Mesodermal cell (in vitro differentiated cells): ENCODE data around the gene PKP1.

ENCODE experiments used
- H3K27ac ChIP-seq: 2 replicates; pipeline ENCODE4 v1.7.0; 2013; ENCODE audit warnings: mild to moderate bottlenecking, low read depth, low read length, moderate library complexity; ENCODE audit not compliant: severe bottlenecking
- H3K36me3 ChIP-seq: 2 replicates; pipeline ENCODE4 v1.7.1; 2013; ENCODE audit warnings: mild to moderate bottlenecking, low read length, moderate library complexity; ENCODE audit not compliant: control insufficient read depth, insufficient read depth
- H3K4me1 ChIP-seq: one replicate; pipeline ENCODE4 v1.7.1; 2013; ENCODE audit warnings: mild to moderate bottlenecking, low read length; ENCODE audit not compliant: insufficient read depth, control insufficient read depth, poor library complexity, severe bottlenecking
- H3K4me3 ChIP-seq: 2 replicates; pipeline ENCODE4 v1.7.0; 2013; ENCODE audit warnings: low read length, control low read depth, mild to moderate bottlenecking; ENCODE audit not compliant: insufficient read depth, poor library complexity, severe bottlenecking; ENCODE audit errors: extremely low read depth
- H3K9me3 ChIP-seq: 2 replicates; pipeline ENCODE4 v1.7.1; 2013; ENCODE audit warnings: mild to moderate bottlenecking, low read length, moderate library complexity; ENCODE audit not compliant: control insufficient read depth
- WGBS, 2 experiments: methylation state at CpG; one replicate each; pipeline ENCODE4 v1.1.5; 2013; ENCODE audit warnings: missing lambda C conversion rate in 2 of 2; ENCODE audit not compliant: insufficient coverage in 2 of 2; 5-methylcytosine and 5-hydroxymethylcytosine counted together

PKP1 gene

GRCh38 chr1:201269281-201269680 lies 14.0 kb upstream of the PKP1 start:
- Histone ChIP-seq H3K36me3 (no peaks in the 10 kb centered on the region), H3K4me1 (no peaks in the 10 kb centered on the region), H3K4me3 (no peak overlapping the region), H3K27ac (no peak overlapping the region), H3K9me3 (no peaks in the 10 kb centered on the region)
- WGBS, 2 experiments = 95 to 98% methylated on average over 6 of the region's 7 CpGs

- no peaks in the 10 kb centered on the region for H3K4me1 ChIP-seq
- WGBS, 2 experiments = 81 to 88% methylated on average over 6 of the region's 6 CpGs
- no peak overlapping the region for H3K27ac ChIP-seq
- H3K4me3 ChIP-seq = no peak overlapping the region
- H3K36me3 ChIP-seq = no peaks in the 10 kb centered on the region
- no peaks in the 10 kb centered on the region for H3K9me3 ChIP-seq
Measured at GRCh38 chr1:201269900-201270410, 13.4 kb upstream of the PKP1 start.

- Histone ChIP-seq H3K36me3 (no peaks in the 10 kb centered on the region), H3K9me3 (no peaks in the 10 kb centered on the region), H3K4me1 (no peaks in the 10 kb centered on the region), H3K27ac (no peak overlapping the region), H3K4me3 (no peak overlapping the region)
- WGBS, 2 experiments = 91 to 100% methylated on average over 1 to 4 of the region's 6 CpGs
Measured at GRCh38 chr1:201270616-201271390, 12.5 kb upstream of the PKP1 start.

GRCh38 chr1:201272799-201273198 lies 10.5 kb upstream of the PKP1 start:
- Histone ChIP-seq H3K4me3 (no peak overlapping the region), H3K27ac (no peak overlapping the region), H3K4me1 (no peaks in the 10 kb centered on the region), H3K36me3 (no peaks in the 10 kb centered on the region), H3K9me3 (no peaks in the 10 kb centered on the region)
- WGBS, 2 experiments = 68 to 77% methylated on average over 5 to 8 of the region's 10 CpGs

GRCh38 chr1:201274616-201275252 lies 8.6 kb upstream of the PKP1 start:
- Histone ChIP-seq H3K4me1 (no peaks in the 10 kb centered on the region), H3K9me3 (no peaks in the 10 kb centered on the region), H3K36me3 (no peaks in the 10 kb centered on the region), H3K27ac (no peak overlapping the region), H3K4me3 (no peak overlapping the region)
- WGBS, 2 experiments = 89 to 95% methylated on average over 12 of the region's 12 CpGs

- Histone ChIP-seq H3K4me3 (no peak overlapping the region), H3K36me3 (no peaks in the 10 kb centered on the region), H3K27ac (no peak overlapping the region), H3K4me1 (no peaks in the 10 kb centered on the region), H3K9me3 (no peaks in the 10 kb centered on the region)
- 79 to 92% methylated on average over 10 to 14 of the region's 15 CpGs for WGBS, 2 experiments
Measured at GRCh38 chr1:201275253-201275666, 8.0 kb upstream of the PKP1 start.

GRCh38 chr1:201276891-201277290 lies 6.4 kb upstream of the PKP1 start:
- H3K4me1 ChIP-seq = no peaks in the 10 kb centered on the region
- H3K27ac ChIP-seq = no peak overlapping the region

GRCh38 chr1:201277441-201277840 lies 5.9 kb upstream of the PKP1 start:
- no peaks in the 10 kb centered on the region for H3K36me3 ChIP-seq
- WGBS, 2 experiments = 87 to 89% methylated on average over 3 to 4 of the region's 4 CpGs
- no peak overlapping the region for H3K4me3 ChIP-seq
- no peaks in the 10 kb centered on the region for H3K9me3 ChIP-seq
- H3K27ac ChIP-seq = no peak overlapping the region
- H3K4me1 ChIP-seq = no peaks in the 10 kb centered on the region

More at GRCh38 chr1:201276891-201277290, 6.4 kb upstream of the PKP1 start:
- Histone ChIP-seq H3K9me3 (no peaks in the 10 kb centered on the region), H3K4me3 (no peak overlapping the region), H3K36me3 (no peaks in the 10 kb centered on the region)
- WGBS, 2 experiments = 92 to 100% methylated on average over 2 of the region's 6 CpGs

- Histone ChIP-seq H3K4me1 (no peaks in the 10 kb centered on the region), H3K36me3 (no peaks in the 10 kb centered on the region), H3K9me3 (no peaks in the 10 kb centered on the region), H3K4me3 (no peak overlapping the region), H3K27ac (no peak overlapping the region)
- WGBS, 2 experiments = 76 to 81% methylated on average over 8 of the region's 8 CpGs
Measured at GRCh38 chr1:201279313-201279712, 4.0 kb upstream of the PKP1 start.

- Histone ChIP-seq H3K4me3 (no peak overlapping the region), H3K9me3 (no peaks in the 10 kb centered on the region), H3K27ac (no peak overlapping the region), H3K4me1 (no peaks in the 10 kb centered on the region), H3K36me3 (no peaks in the 10 kb centered on the region)
- 68 to 71% methylated on average over 4 of the region's 5 CpGs for WGBS, 2 experiments
Measured at GRCh38 chr1:201280884-201281283, 2.4 kb upstream of the PKP1 start.

GRCh38 chr1:201281573-201281972 lies 1.7 kb upstream of the PKP1 start:
- no peak overlapping the region for H3K27ac ChIP-seq
- H3K4me3 ChIP-seq = no peak overlapping the region
- H3K9me3 ChIP-seq = no peaks in the 10 kb centered on the region
- 90% methylated on average over 2 of the region's 3 CpGs; no CpG with 5 or more reads in 1 of the 2 experiments for WGBS, 2 experiments
- H3K36me3 ChIP-seq = no peaks in the 10 kb centered on the region
- H3K4me1 ChIP-seq = no peaks in the 10 kb centered on the region
